A549 (cell line): ENCODE results near the gene HINFP. TPM values are rescaled to one million over a fixed set of nuclear protein-coding genes. Genes with fewer than 3 reads are reported as not detected.

Source experiments
- ATAC-seq, 2 experiments: fragments of 200-7000 bp in 1 of 2; fragments of >200 bp in 1 of 2; cut with Nextera tagmentation in 1 of 2; cut with Tn5 transposase in 1 of 2; 3 replicates each; pipeline versions ENCODE4 v1.8.0 to v1.9.1; 2018 to 2020; ENCODE audit warnings: mild to moderate bottlenecking in 1 of 2, moderate library complexity in 1 of 2
- CTCF ChIA-PET: fragments of 300-600 bp; sonication (Branson Sonifier 250); formaldehyde crosslinking; extraction: SDS; loops from one replicate; lab custom pipeline; 2021; ENCODE audit warnings: antibody characterized with exemption, inconsistent platforms; lab: Yijun Ruan, JAX
- POLR2A ChIA-PET: fragments of 350-600 bp; formaldehyde crosslinking; extraction: SDS; loops from one replicate; lab custom pipeline; 2021; ENCODE audit warnings: antibody characterized with exemption, inconsistent platforms; lab: Yijun Ruan, JAX
- DNase-seq, 2 experiments: peaks; one replicate each; pipeline versions ENCODE4 v3.0.0 to v3.0.0-alpha.2; 2011 to 2016; ENCODE audit warnings: low read depth in 1 of 2, low spot score in 1 of 2
- FAIRE-seq: peaks from 2 replicates; lab custom pipeline; 2011; peaks lifted over from hg19 to GRCh38; lab: Jason Lieb, UNC
- H3K27ac ChIP-seq, 2 experiments: fragments of >200 bp; sonication (Bioruptor Twin); formaldehyde crosslinking; 3 replicates each; pipeline ENCODE4 v1.5.1; 2016 to 2017
- H3K4me1 ChIP-seq: fragments of >200 bp; sonication (Bioruptor Twin); formaldehyde crosslinking; 3 replicates; pipeline ENCODE4 v1.6.1; 2016
- H3K4me2 ChIP-seq: fragments of >200 bp; sonication (Bioruptor Twin); formaldehyde crosslinking; 3 replicates; pipeline ENCODE4 v1.6.1; 2016
- H3K4me3 ChIP-seq: fragments of >200 bp; sonication (Bioruptor Twin); formaldehyde crosslinking; 3 replicates; pipeline ENCODE4 v1.5.1; 2016
- H3K9me3 ChIP-seq: fragments of >200 bp; sonication (Bioruptor Twin); formaldehyde crosslinking; 3 replicates; pipeline ENCODE4 v1.6.1; 2016
- BHLHE40 ChIP-seq: IDR thresholded peaks from 2 replicates; pipeline ENCODE4 v1.6.1; 2012; ENCODE audit warnings: low read depth, low read length, inconsistent platforms
- CHD4 ChIP-seq: fragments of 200-600 bp; sonication (generic); IDR thresholded peaks from 2 replicates; pipeline ENCODE4 v1.6.1; 2016; ENCODE audit warnings: antibody characterized with exemption, mild to moderate bottlenecking, borderline replicate concordance
- EHMT2 ChIP-seq: fragments of 200-600 bp; sonication (generic); IDR thresholded peaks from 2 replicates; pipeline ENCODE4 v1.6.1; 2016; ENCODE audit warnings: antibody characterized with exemption, low read depth, mild to moderate bottlenecking, moderate library complexity
- EP300 ChIP-seq, 2 experiments: fragments of >200 bp; sonication (Bioruptor Twin); formaldehyde crosslinking; IDR thresholded peaks; 2 replicates in 1 of 2; 3 replicates in 1 of 2; pipeline ENCODE4 v1.6.1; 2016 to 2017
- FOSL2 ChIP-seq, 2 experiments: fragments of 450-650 bp in 1 of 2; fragments of >200 bp in 1 of 2; sonication (Bioruptor Twin) in 1 of 2; formaldehyde crosslinking; IDR thresholded peaks; 2 replicates each; pipeline versions ENCODE4 v1.5.0 to v1.6.1; 2016 to 2020; ENCODE audit warnings: mild to moderate bottlenecking in 1 of 2, moderate library complexity in 1 of 2
- FOXS1 ChIP-seq: fragments of 250-450 bp; sonication (Bioruptor Pico); IDR thresholded peaks from 2 replicates; pipeline ENCODE4 v1.5.0; 2020; ENCODE audit warnings: mild to moderate bottlenecking, moderate library complexity
- GATA3 ChIP-seq: IDR thresholded peaks from 2 replicates; pipeline ENCODE4 v1.6.1; 2012; ENCODE audit warnings: borderline replicate concordance
- HDAC2 ChIP-seq: fragments of 200-600 bp; sonication (generic); IDR thresholded peaks from 2 replicates; pipeline ENCODE4 v1.6.1; 2016
- HOXA7 ChIP-seq: fragments of 250-450 bp; sonication (Bioruptor Pico); IDR thresholded peaks from 2 replicates; pipeline ENCODE4 v1.5.0; 2020; ENCODE audit warnings: mild to moderate bottlenecking, moderate library complexity
- JUN ChIP-seq, 2 experiments: fragments of >200 bp; sonication (Bioruptor Twin); formaldehyde crosslinking; IDR thresholded peaks; 2 replicates in 1 of 2; 3 replicates in 1 of 2; pipeline ENCODE4 v1.6.1; 2016 to 2017
- JUNB ChIP-seq: fragments of >200 bp; sonication (Bioruptor Twin); formaldehyde crosslinking; IDR thresholded peaks from 2 replicates; pipeline ENCODE4 v1.6.1; 2016
- MAZ ChIP-seq: fragments of 150-350 bp; IDR thresholded peaks from 2 replicates; pipeline ENCODE4 v1.6.1; 2014; ENCODE audit warnings: antibody characterized with exemption, low read depth, low read length, borderline replicate concordance
- NPAS2 ChIP-seq: fragments of 250-450 bp; sonication (Bioruptor Pico); IDR thresholded peaks from 2 replicates; pipeline ENCODE4 v1.8.0; 2022; ENCODE audit warnings: mild to moderate bottlenecking, moderate library complexity, borderline replicate concordance
- NR3C1 ChIP-seq: fragments of >200 bp; sonication (Bioruptor Twin); formaldehyde crosslinking; IDR thresholded peaks from 3 replicates; pipeline ENCODE4 v1.6.1; 2017
- RCOR1 ChIP-seq: fragments of 150-350 bp; IDR thresholded peaks from 2 replicates; pipeline ENCODE4 v1.6.1; 2014; ENCODE audit warnings: antibody characterized with exemption, low read length, low read depth
- SREBF2 ChIP-seq: fragments of 450-650 bp; IDR thresholded peaks from 2 replicates; pipeline ENCODE4 v1.6.1; 2014; ENCODE audit warnings: mild to moderate bottlenecking, moderate library complexity
- TP53 ChIP-seq: fragments of 250-450 bp; sonication (Bioruptor Pico); IDR thresholded peaks from 2 replicates; pipeline ENCODE4 v1.5.0; 2021; ENCODE audit warnings: mild to moderate bottlenecking, moderate library complexity
- ZSCAN20 ChIP-seq: fragments of 250-450 bp; sonication (Bioruptor Pico); IDR thresholded peaks from 2 replicates; pipeline ENCODE4 v1.8.0; 2022; ENCODE audit warnings: mild to moderate bottlenecking, moderate library complexity
- WGBS: methylation state at CpG from one replicate; pipeline ENCODE4 v1.1.6; 2017; ENCODE audit errors: missing lambda C conversion rate; 5-methylcytosine and 5-hydroxymethylcytosine counted together
- polyA plus RNA-seq, 4 experiments: library from polyadenylated mRNA; depleted of rRNA in 3 of 4; stranded (reverse); fragments of >200 nt; fragmentation: RNase III in 1 of 4; extraction: RNeasy Plus Mini Kit Qiagen cat#74134 plus additional on column Dnase treatment in 1 of 4; gene quantifications; 2 replicates in 3 of 4; 3 replicates in 1 of 4; pipeline ENCODE4 v1.2.3, GENCODE V29; 2011 to 2017
- TF ChIP-seq, protein P1 (sequence below): fragments of 250-450 bp; sonication (Bioruptor Pico); IDR thresholded peaks from 2 replicates; pipeline ENCODE4 v1.5.0; 2020; ENCODE audit warnings: low read depth, mild to moderate bottlenecking, moderate library complexity
- TF ChIP-seq, protein P2 (sequence below): fragments of >200 bp; sonication (Bioruptor Twin); formaldehyde crosslinking; IDR thresholded peaks from 2 replicates; pipeline ENCODE4 v1.6.1; 2016
- TF ChIP-seq, protein P3 (sequence below): IDR thresholded peaks from 2 replicates; pipeline ENCODE4 v1.6.1; 2012; ENCODE audit warnings: low read depth, borderline replicate concordance
- TF ChIP-seq, protein P4 (sequence below): fragments of 200-600 bp; sonication (generic); IDR thresholded peaks from 2 replicates; pipeline ENCODE4 v1.6.1; 2016; ENCODE audit warnings: antibody characterized with exemption, mild to moderate bottlenecking, moderate library complexity

Gene HINFP
- polyA plus RNA-seq, 2 of the 4 experiments (the other 2 are of a cell fraction) = 10.0 to 13.0 TPM

DNA sequence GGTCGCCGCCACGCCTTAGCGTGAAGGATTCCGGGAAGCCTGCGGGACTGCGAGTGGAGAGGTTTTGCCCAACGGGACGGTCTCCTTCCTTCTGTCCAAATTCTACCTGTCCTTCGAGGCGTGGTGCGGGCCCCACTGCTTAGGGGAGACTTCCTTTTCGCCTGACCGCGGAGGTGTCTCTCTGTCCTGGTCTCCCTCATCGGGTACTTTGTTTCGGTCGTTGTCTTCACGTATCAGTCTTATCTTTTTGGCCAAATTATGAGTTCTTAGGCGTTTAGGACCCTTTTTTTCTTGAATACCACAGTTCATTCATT, 388 bp downstream of the HINFP start:
- DNase-seq = no peak
- peak overlapping the region; percentile 98 for H3K4me2 ChIP-seq
- H3K4me1 ChIP-seq = peaks cover 10% of the 10 kb centered on the region; the same call in 1 of the 3 replicates
- H3K9me3 ChIP-seq = no peaks in the 10 kb centered on the region
- no peak for FAIRE-seq
- ChIA-PET CTCF (interaction anchor here (1.1 to 2.1 kb wide), 3 partner anchors 9 to 19 kb away, joined by 3 to 7 read pairs (median 4); no protein-coding TSS in a partner anchor), POLR2A (interaction anchor here (0.6 to 2.4 kb wide), 9 partner anchors 10 to 218 kb away, joined by 3 to 17 read pairs (median 5); partner anchors contain the start of genes C2CD2L, DPAGT1 and NLRX1)
- WGBS = 1% methylated on average over 13 of the region's 20 CpGs
- no peak; a peak in 1 of 6 replicates for ATAC-seq
- peak overlapping the region; percentile 94 for H3K4me3 ChIP-seq
- no peak for TF ChIP-seq GATA3
- TF ChIP-seq, protein P1, sequence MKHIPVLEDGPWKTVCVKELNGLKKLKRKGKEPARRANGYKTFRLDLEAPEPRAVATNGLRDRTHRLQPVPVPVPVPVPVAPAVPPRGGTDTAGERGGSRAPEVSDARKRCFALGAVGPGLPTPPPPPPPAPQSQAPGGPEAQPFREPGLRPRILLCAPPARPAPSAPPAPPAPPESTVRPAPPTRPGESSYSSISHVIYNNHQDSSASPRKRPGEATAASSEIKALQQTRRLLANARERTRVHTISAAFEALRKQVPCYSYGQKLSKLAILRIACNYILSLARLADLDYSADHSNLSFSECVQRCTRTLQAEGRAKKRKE (CRISPR knock-in tag) = no peak
- peak overlapping the region; percentile 80 to 86 for H3K27ac ChIP-seq

DNA sequence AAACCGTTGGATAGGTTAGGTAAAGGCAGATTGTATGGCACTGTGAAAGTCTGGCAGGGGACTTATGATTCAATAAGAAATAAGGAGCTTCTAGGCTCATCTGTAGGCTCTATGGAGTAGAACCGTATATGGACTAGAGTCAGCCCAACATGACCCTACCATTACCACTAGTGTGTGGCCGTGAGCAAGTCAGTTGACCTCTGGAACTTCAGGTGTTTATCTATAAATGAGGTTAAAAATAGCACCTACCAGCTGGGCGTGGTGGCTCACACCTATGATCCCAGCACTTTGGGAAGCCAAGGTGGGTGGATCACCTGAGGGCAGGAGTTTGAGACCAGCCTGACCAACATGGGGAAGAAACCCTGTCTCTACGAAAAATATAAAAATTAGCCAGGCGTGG, 4.4 kb downstream of the HINFP start:
- TF ChIP-seq NR3C1 = no peak
- no peak for TF ChIP-seq NPAS2 (CRISPR knock-in tag)
- TF ChIP-seq HDAC2 = no peak
- TF ChIP-seq, protein P2, sequence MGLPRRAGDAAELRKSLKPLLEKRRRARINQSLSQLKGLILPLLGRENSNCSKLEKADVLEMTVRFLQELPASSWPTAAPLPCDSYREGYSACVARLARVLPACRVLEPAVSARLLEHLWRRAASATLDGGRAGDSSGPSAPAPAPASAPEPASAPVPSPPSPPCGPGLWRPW = no peak
- no peak for TF ChIP-seq JUNB
- no peak for TF ChIP-seq HOXA7 (CRISPR knock-in tag)
- no peak for TF ChIP-seq FOXS1 (CRISPR knock-in tag)
- TF ChIP-seq TP53 (CRISPR knock-in tag) = no peak
- TF ChIP-seq MAZ = no peak
- no peak for TF ChIP-seq CHD4
- ATAC-seq = no peak
- 87% methylated on average over 6 of the region's 6 CpGs for WGBS
- ChIA-PET CTCF (interaction anchor here (0.9 to 1.0 kb wide), 2 partner anchors 9 to 14 kb away, joined by 3 read pairs; no protein-coding TSS in a partner anchor), POLR2A (no interaction called here)
- FAIRE-seq = no peak
- H3K9me3 ChIP-seq = no peaks in the 10 kb centered on the region
- peaks cover 5% of the 10 kb centered on the region; the same call in 1 of the 3 replicates for H3K4me1 ChIP-seq
- no peak overlapping the region for H3K4me2 ChIP-seq
- no peak for DNase-seq
- H3K27ac ChIP-seq = no peak overlapping the region
- H3K4me3 ChIP-seq = no peak overlapping the region

DNA sequence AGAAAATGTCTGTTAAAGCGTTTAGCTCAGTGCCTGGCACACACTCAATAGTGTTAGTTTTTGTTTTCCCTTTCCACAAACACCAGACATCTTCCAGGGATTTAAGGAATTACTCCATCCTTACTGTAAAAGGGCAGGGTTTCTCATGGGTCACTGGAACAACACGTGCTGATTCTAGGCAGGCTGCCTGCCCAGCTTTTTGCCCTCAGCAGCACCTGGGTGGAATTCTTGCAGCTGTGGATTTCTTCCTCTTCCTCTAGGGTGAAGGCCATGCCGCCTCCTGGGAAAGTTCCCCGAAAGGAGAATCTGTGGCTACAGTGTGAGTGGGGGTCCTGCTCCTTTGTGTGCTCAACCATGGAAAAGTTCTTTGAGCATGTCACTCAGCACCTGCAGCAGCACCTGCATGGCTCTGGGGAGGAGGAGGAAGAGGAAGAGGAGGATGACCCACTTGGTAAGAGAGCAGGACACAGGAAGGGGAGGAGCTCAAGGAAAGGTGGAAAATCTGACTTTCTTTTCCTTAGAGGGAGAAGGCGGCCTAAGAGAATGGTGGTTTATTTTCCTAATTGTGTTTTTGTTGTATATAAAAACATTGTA, 5.4 kb downstream of the HINFP start:
- ChIA-PET CTCF (interaction anchor here (0.6 to 1.1 kb wide), 3 partner anchors 8 to 71 kb away, joined by 3 to 7 read pairs (median 3); no protein-coding TSS in a partner anchor), POLR2A (no interaction called here)
- ATAC-seq = no peak
- WGBS = 76% methylated on average over 5 of the region's 5 CpGs
- Histone ChIP-seq H3K9me3 (no peaks in the 10 kb centered on the region), H3K4me1 (peaks cover 5% of the 10 kb centered on the region; the same call in 1 of the 3 replicates), H3K4me2 (no peak overlapping the region), H3K4me3 (no peak overlapping the region), H3K27ac (no peak overlapping the region)
- no peak for FAIRE-seq
- no peak for DNase-seq
- TF ChIP-seq, protein P2 = no peak
- TF ChIP-seq BHLHE40 = no peak
- TF ChIP-seq EP300 (IDR thresholded peaks at IDR 0.05) = no peak
- no peak for TF ChIP-seq FOSL2 (IDR thresholded peaks at IDR 0.05)
- no peak for TF ChIP-seq FOSL2 (CRISPR knock-in tag; IDR thresholded peaks at IDR 0.05)
- TF ChIP-seq JUN (IDR thresholded peaks at IDR 0.05) = no peak
- TF ChIP-seq JUNB = no peak
- TF ChIP-seq, protein P3, sequence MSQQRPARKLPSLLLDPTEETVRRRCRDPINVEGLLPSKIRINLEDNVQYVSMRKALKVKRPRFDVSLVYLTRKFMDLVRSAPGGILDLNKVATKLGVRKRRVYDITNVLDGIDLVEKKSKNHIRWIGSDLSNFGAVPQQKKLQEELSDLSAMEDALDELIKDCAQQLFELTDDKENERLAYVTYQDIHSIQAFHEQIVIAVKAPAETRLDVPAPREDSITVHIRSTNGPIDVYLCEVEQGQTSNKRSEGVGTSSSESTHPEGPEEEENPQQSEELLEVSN = no peak
- TF ChIP-seq EHMT2 = no peak
- no peak for TF ChIP-seq RCOR1
- no peak for TF ChIP-seq ZSCAN20 (CRISPR knock-in tag)
- TF ChIP-seq, protein P4, sequence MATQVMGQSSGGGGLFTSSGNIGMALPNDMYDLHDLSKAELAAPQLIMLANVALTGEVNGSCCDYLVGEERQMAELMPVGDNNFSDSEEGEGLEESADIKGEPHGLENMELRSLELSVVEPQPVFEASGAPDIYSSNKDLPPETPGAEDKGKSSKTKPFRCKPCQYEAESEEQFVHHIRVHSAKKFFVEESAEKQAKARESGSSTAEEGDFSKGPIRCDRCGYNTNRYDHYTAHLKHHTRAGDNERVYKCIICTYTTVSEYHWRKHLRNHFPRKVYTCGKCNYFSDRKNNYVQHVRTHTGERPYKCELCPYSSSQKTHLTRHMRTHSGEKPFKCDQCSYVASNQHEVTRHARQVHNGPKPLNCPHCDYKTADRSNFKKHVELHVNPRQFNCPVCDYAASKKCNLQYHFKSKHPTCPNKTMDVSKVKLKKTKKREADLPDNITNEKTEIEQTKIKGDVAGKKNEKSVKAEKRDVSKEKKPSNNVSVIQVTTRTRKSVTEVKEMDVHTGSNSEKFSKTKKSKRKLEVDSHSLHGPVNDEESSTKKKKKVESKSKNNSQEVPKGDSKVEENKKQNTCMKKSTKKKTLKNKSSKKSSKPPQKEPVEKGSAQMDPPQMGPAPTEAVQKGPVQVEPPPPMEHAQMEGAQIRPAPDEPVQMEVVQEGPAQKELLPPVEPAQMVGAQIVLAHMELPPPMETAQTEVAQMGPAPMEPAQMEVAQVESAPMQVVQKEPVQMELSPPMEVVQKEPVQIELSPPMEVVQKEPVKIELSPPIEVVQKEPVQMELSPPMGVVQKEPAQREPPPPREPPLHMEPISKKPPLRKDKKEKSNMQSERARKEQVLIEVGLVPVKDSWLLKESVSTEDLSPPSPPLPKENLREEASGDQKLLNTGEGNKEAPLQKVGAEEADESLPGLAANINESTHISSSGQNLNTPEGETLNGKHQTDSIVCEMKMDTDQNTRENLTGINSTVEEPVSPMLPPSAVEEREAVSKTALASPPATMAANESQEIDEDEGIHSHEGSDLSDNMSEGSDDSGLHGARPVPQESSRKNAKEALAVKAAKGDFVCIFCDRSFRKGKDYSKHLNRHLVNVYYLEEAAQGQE = no peak
- TF ChIP-seq SREBF2 = no peak
- no peak for TF ChIP-seq CHD4
- no peak for TF ChIP-seq HDAC2
